NB4 (cell line): ENCODE results near the gene IFI35.

Experiments
- POLR2A ChIP-seq: IDR thresholded peaks from 2 replicates; pipeline ENCODE4 v1.6.1; 2011; ENCODE audit warnings: mild to moderate bottlenecking; ENCODE audit not compliant: insufficient read length; ENCODE audit errors: extremely low read depth
- TF ChIP-seq, protein P1 (sequence below): IDR thresholded peaks from one replicate; pipeline ENCODE4 v1.5.1; 2012; ENCODE audit warnings: low read depth, low read length

DNA sequence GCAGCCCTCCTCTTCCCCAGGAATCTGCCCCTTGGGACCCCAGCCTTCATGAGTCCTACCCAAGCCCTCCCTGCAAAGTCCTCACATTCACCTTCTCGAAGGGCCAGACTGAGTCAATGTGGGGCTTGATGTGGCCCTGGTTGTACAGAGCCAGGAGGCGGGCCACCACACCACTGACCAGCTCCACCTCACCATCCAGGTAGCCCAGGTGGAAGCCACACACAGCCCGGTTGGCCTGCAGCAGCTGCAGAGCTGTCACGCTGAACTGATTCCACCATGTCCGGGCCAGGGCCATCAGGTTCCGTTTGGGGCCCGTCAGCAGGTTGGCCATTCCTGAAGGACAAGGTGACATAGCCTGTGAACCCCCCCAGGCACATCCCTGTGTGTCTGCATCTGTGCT is 9.6 kb downstream of the IFI35 start:
- TF ChIP-seq, protein P1, sequence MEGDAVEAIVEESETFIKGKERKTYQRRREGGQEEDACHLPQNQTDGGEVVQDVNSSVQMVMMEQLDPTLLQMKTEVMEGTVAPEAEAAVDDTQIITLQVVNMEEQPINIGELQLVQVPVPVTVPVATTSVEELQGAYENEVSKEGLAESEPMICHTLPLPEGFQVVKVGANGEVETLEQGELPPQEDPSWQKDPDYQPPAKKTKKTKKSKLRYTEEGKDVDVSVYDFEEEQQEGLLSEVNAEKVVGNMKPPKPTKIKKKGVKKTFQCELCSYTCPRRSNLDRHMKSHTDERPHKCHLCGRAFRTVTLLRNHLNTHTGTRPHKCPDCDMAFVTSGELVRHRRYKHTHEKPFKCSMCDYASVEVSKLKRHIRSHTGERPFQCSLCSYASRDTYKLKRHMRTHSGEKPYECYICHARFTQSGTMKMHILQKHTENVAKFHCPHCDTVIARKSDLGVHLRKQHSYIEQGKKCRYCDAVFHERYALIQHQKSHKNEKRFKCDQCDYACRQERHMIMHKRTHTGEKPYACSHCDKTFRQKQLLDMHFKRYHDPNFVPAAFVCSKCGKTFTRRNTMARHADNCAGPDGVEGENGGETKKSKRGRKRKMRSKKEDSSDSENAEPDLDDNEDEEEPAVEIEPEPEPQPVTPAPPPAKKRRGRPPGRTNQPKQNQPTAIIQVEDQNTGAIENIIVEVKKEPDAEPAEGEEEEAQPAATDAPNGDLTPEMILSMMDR, result no peak
- TF ChIP-seq POLR2A, result no peak
